ENCODE results near the gene EPHA4.

Gene EPHA4

DNA sequence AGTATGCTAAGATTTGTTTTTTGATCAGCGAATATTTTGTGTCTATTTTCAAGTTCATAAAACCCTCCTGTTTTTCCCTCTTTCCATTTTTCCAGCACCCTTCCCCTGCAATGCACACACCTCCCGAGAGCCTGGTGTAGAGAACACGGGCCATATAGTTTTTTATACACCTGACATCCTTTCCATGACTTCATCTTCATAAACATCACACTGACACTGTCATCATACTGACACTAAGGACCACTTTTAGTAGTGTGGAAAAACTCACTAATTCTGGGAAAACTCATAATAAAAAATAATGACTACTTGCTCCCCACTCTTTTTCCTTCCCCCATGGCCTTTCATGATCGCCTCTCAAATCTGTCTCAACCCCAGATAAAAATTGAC is 70.2 kb downstream of the EPHA4 start:
- no peak for DNase-seq

DNA sequence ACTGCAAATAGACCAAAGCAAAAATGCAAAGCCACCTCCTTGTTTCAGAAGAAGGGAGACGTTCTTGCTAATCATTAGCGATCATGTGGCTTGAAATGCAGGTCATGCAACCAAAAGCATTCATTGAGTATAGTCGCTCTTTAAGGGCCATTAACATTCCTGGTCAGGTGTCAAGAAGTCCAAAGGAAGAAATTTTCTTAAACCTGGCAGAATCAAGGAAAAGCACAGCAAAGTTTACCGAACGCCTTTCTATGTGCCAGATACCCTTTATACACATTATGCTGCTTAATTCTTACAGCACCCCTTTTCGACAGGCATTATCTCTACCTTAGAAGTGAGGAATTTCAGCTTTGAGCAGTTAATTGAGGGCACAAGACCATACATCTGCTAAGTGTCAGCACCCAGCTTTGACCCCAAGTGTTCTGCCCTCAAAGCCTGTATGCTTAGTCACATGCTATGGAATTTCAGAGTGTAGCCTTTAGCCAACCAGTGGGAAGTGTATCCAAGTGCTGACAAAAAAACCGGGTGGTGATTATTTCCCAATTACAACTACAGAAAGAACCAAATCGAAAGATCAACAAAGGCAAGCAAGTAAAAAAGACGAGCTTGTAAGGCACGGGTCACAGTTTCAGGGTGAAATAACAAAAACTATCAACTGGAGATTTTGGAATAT is 70.8 kb downstream of the EPHA4 start:
- DNase-seq = no peak

DNA sequence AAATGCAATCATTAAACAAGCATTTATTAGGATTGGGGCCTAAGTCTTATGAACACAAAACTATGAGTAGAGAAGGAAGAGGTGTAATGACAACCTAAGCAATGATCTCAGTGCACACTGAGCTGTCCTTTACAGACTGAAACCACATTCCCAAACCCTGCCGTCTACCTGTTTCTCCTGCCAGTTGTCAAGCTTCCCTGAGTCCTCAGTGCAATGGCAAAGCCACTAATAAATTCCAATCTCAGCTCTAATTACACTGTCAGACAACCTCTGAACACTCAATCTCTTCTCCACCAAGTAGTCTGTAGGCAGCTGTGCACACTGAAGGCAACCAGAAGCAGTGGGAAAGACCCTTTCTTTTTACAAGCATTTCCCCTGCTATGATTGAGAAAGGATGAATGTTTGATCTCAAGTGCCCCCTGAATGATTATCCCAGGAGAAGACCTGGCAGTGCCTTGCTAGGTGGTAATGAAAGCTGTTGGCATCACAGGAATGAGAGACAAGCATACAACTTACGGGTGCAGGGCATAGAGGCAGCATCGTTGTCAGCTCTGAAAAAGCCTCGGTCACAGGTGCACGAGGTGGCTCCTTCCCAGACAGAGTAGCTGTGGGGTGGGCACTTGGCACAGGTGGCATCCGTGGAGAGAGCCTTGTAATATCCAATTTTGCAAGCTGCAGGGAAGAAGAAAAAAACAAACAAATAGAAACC is 71.4 kb downstream of the EPHA4 start:
- DNase-seq = no peak

DNA sequence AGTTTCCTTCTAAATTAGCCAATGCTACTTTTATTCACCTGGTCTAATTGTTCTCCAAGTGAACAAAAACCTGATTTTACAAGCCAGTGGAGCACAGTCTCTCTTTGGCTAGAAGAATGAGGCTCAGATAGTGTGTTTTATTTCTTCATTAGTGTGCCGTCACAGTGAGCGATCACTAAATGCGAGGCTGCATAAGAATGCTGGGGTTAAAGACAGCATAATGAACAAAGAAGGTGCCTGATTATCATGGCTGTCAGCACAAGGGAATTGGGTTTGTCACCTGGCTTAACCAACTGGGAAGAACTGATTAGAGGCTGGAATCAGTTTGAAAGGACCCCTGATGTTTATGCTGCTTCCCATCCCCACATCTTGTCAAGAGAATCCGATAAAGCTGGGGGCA is 76.4 kb downstream of the EPHA4 start:
- DNase-seq = no peak

DNA sequence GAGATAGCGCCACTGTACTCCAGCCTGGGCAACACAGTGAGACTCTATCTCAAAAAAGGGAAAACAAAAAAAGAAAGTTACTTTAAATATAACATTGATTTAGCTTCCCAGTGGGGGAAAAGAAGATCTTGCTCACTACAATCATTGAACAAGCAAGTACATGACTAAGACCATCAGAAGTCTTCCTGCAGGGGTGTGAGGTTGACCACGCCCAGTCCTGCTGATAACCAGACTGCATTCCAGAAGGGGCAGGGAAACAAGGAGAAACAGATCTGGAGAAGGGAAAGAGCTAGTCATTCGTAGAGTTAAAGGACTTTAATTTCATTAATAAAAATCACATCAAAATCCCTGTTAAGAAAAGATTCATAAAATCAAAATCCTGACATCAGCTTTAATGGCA is 77.5 kb downstream of the EPHA4 start:
- no peak for DNase-seq

DNA sequence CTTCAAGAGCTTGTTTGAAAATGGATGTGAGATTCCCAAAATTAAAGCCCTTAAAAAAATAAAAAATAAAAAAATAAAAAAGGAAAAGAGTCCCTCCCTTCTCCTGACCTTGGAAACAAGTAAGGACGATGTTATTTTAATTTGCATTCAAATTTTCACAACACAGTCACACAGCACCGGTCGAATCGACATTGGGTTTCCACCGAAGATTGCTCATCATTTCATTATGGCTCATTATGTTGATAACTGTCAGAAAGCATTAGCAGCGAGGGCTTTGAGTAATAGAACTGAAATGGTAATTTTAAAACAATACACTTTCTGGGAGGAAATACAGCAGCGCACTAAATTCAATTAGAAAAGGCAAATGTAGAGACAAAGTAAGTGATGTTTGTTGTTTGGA is 78.7 kb downstream of the EPHA4 start:
- DNase-seq = no peak

DNA sequence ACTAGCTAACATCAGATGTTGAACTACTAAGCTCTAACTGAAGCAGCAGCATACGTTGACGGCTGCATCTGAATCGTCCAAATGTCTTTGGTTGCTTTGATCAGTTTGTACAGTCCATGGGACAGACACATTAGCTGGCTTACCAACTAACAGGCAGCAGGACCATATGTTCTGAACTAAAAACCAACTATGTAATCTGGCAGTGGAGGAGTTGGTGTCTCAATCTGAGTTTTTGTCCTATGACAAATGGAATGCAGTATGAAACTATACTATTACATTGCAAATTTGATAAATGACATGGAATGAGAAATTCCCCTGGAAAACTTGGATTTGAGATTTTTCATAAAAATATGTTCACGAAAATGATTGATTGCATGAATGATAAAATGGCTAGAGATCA is 79.5 kb downstream of the EPHA4 start:
- DNase-seq = no peak

DNA sequence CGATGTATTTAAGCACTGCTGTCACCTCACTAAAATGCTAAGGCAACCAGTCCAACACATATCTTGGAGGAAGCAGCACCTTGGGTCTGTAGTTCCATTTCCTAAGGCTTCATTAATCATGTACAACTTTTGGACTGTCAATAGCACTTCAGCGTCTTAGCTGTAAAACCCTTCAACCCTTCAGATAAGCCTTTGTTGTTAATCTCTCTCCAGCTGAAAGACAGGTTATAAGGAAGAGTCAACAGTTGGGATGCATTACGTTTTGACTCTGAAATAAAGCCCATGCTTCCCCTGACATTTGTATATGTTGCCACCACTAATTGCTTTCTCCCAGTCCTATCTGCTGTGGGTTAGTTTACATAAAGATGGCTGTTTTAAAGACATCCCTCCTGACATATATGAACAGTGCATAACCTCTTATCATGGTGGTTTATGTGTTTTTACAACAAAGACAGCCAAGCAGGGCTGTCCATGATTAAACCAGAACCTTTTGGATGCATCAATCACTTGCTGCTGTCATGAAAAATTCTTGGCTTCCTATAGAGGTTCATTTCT is 81.5 kb downstream of the EPHA4 start:
- DNase-seq = no peak

DNA sequence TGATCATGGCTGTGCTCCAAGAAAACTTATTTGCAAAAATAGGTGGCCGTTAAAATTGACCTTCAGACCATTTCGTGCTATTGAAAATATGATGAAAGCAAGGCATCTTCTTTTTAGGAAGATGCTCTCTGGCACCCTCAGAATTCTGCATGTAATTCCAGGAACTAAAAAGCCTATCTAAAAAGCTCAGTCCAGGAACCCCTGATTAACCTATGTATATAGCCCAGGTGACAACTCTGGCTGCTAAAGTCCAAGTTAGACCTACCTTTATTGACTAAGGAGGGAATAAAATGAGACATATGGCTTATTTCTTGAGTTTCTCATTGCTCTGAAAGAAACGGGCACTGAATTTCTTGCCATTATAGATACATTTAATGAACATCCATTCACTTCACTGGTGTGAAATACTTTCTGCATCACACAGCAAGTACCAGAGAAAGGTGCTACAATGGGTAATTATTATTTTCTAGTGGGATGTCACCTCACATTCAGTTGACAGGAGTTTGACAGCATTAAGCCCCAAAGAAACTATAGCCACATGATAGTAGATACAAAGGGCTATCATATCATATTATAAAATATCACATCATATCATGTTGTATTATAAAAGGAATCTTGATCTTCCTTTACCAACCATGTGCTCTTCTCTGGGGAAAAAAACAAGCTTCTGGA is 83.8 kb downstream of the EPHA4 start:
- DNase-seq = no peak

DNA sequence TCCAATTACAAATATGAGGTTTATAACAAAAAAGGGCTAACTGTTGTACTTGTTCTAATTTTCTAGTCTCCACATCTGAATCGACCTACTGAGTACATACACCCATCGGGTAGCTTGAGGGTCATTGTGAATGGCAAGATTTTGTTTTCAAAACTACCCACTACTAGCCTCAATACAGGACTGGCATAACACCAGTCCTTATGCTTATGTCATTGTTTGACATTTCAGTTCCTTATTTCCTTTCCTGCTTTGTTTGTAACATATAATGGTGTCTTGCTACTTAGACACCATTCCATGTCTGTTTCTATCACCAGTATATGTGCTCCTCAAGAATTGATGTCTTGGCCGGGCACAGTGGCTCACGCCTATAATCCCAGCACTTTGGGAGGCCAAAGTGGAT is 86.0 kb downstream of the EPHA4 start:
- DNase-seq = no peak

DNA sequence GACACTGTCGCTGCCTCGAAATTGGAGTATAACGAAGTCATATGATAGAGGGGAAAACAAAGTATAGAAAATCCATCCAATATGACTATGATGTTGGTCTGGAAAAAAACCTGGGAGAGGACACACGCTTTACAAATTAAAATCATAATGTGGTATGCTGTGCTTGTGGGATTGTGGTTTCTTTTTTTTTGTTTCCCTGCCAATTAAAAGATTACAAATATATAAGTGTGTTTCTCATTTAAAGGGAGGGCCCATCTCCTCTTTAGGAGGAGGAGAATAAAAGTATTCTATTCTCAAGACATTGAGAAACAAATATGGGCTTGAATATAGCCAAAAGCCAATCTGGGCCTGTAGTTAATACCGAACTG is 86.6 kb downstream of the EPHA4 start:
- no peak for DNase-seq

DNA sequence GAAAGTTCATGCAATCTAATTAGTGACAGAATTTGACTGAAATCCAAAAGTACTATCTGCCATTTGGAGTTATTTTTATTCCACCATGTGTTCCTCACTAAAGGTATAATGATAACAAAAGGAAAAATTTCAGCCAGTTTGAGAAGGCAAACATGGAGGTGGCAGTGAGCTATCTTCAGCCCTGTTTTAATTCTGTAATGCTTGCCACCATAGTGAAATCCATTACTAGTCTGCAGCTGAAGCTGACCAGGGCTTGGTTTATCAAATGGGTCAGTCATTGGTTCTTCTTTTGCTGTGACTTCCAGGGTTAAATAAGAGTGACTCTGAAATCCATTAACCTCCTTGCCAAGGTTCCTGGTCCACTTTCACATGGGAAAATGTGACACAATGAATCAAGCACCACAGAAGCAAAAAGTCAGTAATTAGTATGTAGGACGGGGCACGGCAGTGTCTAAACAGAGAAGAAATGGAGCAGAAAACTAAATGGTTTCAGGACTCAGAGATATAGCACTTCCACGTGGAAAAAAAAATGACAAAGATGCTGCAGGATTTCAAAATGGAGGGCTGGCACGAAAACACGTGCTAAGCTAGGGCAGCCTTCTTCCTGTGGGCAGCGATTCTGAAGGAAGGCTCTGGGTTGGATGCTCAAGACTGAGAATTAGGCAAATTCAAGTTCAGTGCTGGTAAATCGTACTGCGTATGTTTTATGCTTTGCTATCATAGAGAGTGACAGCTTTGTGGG is 87.2 kb downstream of the EPHA4 start:
- DNase-seq = no peak

DNA sequence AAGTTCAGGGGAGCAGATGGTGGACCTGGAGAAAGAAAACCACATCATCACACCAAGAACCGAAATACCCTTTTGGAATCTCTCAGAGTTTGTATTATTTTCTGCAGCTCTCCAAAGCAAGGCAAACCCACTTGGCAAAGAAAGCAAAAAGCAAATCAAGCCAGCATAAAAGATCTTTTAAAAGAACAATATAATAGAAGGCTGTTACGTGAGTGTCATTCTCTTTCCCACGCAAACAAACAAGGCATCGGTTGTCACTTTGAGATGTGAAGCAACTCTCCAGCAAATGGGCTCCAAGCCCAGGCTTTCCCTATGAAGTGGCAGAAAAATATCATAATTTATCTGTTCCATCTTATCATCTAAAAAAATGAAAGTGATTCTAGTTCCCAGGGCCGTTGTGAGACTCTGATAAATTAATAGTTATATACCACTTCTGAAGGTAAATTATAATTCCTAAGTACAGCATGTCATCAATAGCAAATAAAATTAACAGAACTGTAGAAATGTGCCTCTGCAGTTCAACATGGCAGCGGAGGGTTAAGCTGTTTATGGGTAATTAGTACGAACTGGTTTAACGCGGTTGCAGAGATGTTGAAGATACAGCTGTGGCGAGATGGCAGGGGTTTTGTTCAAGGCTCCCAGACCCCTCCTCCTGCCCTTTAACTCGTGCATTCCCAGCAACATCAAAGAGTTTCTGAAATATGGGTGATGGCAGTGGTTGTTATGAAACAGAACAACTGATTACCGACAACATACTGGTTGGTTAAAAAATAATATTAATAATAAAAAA is 89.2 kb downstream of the EPHA4 start:
- DNase-seq = no peak

DNA sequence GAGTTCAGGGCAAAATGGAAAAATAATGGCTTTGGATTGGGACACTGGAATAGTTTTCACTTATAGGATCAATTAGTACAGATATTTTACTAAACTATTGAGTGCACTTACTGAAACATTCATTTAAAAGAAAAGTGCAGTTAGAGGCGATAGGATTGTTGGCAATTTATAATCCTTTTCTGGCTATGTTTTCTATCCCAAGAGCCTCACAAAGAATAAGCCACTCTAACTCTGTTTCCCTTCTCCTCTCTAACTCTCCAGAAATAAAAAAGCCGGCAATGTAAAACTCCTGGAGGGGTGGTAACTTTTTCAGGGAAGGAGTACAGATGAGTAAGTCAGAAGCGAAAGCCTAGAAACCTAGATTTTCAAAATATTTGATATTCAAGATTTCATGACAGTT is 91.3 kb downstream of the EPHA4 start:
- no peak for DNase-seq

DNA sequence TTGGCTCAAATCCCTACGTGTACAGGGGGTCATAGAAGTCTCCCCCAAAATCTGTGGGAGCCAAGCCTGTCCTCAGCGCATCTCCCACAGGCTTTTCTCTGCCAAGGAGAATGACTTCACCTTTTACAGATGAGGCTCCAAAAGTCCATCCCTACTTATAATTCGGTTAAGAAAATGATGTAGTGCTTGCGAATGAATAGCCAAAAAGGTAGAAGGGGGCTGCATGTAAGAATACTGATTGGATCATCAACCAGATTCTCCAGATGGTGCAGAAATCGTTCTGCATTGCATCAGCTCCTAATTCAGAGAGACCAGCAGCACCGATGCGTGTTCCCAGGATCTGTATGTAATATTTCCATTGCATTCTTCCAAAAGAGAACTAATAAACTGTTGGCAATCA is 91.9 kb downstream of the EPHA4 start:
- DNase-seq = no peak

DNA sequence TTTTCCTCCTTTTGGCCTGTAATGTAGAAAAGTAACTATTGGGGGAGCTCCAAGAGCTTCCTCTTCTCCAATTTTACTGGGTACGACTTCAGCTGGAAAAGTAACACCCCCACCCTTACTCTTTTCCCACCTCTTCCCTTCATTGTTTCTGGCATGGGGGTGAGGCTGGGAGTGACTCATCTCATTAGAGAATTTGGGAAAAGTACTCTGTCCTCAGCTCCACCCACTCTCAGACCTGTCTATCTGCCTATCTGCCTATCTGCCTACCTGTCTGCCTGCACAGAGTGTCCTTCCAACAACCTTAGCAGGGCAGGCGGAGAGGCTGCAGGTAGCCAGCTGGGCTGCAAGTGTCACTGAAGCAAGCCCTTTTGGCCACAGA is 93.6 kb downstream of the EPHA4 start:
- no peak for DNase-seq

DNA sequence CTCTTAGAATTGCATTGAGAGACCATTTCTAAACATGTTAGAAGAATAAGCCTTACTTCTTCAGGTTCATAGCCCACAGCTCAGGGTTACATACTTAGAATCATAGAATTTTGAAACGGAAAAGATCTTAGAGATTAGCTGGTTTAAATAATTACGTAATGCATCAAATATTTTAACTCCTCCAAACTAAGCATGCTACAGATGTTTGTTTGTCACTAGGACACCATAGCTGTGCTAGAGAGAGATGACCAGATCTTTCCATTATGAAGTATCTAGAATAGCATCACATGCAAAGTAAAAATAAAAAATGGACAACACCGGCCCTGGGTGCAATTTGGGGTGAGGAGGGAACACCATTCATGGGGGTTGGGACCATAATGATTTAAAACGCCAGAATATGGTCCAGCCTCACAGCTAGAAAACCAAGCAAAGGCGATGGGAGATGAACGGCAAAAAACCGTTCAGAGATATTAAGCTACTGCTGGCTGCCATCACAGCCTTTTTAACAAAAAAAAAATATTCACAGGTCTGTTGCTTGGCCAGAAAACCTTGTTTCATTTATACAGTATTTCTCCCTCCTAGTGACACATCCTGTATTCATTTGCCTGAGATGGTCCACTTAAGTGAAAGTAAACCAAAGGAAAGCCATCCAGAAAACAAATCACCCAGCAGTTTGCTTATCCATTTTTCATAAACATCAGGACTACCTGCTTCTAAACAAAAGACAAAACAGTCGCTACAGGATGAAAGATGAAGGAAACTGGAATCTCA is 94.2 kb downstream of the EPHA4 start:
- DNase-seq = no peak

DNA sequence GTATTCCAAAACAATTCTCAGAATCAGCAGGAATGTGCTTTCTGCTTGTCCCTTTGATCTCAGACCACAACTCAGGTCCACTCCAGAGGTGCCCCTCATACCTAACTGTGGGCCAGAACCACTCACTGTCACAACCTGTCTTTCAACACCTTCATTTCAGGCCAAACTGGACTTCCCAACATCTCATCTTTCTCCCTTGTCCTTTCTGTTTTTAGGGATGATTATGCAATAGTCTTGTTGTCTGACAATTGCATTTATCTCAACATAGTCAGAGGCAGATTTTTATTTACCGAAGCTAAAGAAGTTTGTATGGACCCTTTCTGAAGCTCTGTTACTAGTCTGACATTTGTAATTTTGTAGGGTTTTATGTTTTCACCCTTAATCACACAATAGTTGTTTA is 95.9 kb downstream of the EPHA4 start:
- DNase-seq = no peak

DNA sequence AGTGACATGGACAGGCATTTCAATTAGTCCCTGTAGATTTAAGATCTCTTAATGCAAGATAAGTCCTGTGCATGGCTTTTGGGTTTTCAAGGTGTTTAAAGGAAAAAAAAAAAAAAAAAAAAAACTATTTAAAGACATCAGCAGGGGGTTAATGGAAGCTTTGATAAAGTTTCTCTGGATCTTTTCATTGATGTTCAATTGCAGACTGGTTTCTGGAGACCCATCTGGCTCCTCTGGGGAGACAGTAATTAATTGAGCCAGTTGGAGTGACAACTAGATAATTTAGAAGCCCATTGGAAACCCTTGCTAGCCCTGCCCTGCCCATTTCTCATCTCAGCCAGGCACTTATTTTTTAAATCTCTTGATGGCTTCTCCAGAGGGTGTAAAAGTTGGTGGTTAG is 98.7 kb downstream of the EPHA4 start:
- no peak for DNase-seq

DNA sequence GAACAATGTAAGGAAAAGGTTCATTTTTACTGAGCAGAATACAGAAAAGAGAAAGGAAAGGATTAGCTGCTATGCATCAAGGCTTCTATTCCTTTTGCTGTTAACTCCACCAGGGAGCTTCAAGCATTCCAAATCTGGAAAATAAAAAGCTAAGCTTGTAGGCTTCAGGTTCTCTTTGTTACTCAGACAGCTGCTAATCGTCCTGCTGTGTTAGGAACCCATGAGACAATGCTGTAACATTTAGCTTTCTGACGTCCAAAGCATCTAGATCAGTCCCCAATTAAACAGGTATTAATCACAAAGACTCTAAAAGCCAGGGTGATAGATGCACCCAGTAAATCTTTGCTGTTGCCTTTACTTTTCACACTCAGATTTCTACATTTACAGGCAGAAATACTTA is 103.8 kb downstream of the EPHA4 start:
- DNase-seq = no peak

DNA sequence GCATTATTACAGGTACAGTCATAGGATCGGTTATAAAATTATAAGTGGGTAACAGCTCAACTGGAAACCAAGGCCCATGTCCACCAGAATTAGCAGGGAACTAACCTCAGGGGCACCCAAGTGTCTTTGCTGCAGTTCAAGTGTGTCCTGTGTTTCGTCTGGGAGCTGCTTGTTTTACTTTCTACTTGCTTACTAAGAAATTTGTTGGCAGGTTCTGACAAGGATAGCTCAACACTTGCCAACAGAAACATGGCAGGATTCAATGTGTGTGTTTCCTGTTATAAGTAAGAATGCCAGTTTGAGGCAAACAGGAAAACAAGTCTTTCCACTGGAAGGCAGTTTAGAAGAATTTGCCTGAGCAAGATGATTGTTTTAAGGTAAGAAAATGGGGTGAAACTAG is 104.5 kb downstream of the EPHA4 start:
- DNase-seq = no peak

DNA sequence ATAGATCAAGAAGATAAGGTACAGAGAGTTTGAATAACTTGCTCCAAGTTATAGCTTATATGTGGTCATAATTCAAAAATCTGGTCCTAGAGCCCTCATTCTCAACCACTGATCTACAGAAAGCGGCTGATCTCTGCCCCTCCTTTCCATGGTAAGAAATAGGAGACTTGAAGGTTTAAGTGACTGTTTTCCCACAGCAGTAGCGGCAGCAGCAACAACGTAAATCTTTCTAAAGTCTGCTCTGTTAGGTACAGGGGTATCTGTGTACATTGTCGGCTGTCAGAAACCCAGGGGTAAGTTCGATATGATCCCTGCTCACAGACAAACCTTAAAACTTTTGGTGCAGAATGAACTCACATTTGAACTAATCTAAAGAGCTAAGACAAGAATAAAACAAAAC is 105.4 kb downstream of the EPHA4 start:
- DNase-seq = no peak

Measured in stimulated activated naive CD4-positive, alpha-beta T cell (primary cell).